Measurements from ENCODE around the gene RABGAP1L.

Gene RABGAP1L

GRCh38 chr1:174932587-174932986 is 773.3 kb downstream of the RABGAP1L start:
- TF ChIP-seq, protein P1, sequence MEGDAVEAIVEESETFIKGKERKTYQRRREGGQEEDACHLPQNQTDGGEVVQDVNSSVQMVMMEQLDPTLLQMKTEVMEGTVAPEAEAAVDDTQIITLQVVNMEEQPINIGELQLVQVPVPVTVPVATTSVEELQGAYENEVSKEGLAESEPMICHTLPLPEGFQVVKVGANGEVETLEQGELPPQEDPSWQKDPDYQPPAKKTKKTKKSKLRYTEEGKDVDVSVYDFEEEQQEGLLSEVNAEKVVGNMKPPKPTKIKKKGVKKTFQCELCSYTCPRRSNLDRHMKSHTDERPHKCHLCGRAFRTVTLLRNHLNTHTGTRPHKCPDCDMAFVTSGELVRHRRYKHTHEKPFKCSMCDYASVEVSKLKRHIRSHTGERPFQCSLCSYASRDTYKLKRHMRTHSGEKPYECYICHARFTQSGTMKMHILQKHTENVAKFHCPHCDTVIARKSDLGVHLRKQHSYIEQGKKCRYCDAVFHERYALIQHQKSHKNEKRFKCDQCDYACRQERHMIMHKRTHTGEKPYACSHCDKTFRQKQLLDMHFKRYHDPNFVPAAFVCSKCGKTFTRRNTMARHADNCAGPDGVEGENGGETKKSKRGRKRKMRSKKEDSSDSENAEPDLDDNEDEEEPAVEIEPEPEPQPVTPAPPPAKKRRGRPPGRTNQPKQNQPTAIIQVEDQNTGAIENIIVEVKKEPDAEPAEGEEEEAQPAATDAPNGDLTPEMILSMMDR (IDR thresholded peaks at IDR 0.05; ENCODE audit: borderline replicate concordance, control extremely low read depth, extremely low read depth, insufficient read depth, missing control alignments): no peak
- no peak for DNase-seq (ENCODE audit: low spot score)
- in situ Hi-C loops (cut with MboI; ENCODE audit: low sequenced_read_pairs, unreplicated experiment): no loop called here

DNA sequence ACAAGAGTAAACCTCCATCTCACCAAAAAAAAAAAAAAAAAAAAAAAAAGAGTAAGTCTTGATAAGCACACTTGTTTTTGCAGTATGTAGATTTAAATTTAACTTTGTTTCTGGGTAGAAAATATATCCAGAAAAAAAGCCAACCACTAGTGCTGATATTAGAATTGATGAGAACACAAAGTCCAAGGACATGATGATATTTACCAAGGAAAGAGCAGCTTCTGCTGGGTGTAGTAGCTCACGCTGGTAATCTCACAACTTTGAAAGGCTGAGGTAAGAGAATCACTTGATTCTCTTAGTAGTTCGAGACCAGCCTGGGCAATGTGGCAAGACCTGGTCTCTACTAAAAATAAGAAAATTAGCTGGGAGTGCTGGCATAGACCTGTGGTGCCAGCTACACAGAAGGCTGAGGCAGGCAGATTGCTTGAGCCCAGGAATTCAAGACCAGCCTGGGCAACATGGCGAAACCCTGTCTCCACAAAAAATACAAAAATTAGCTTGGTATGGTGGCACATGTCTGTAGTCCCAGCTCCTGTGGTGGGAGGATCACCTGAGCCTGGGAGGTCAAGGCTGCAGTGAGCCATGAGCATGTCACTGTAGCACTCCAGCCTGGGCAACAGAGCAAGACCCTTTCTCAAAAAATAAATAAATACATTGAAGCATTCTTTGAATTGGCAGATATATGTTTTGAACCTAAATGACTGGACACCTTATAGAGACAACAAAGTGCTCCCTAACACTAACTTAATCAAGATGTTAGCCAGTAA is 776.8 kb downstream of the RABGAP1L start:
- TF ChIP-seq, protein P1 (IDR thresholded peaks at IDR 0.05; ENCODE audit: borderline replicate concordance, control extremely low read depth, extremely low read depth, insufficient read depth, missing control alignments): no peak
- DNase-seq (ENCODE audit: low spot score): no peak
- in situ Hi-C loops (cut with MboI; ENCODE audit: low sequenced_read_pairs, unreplicated experiment): no loop called here

- TF ChIP-seq, protein P1 (IDR thresholded peaks at IDR 0.05; ENCODE audit: borderline replicate concordance, control extremely low read depth, extremely low read depth, insufficient read depth, missing control alignments): no peak
- in situ Hi-C loops (cut with MboI; ENCODE audit: low sequenced_read_pairs, unreplicated experiment): no loop called here
- no peak for DNase-seq (ENCODE audit: low spot score)
Observed at GRCh38 chr1:174938281-174939007, 779.1 kb downstream of the RABGAP1L start.

DNA sequence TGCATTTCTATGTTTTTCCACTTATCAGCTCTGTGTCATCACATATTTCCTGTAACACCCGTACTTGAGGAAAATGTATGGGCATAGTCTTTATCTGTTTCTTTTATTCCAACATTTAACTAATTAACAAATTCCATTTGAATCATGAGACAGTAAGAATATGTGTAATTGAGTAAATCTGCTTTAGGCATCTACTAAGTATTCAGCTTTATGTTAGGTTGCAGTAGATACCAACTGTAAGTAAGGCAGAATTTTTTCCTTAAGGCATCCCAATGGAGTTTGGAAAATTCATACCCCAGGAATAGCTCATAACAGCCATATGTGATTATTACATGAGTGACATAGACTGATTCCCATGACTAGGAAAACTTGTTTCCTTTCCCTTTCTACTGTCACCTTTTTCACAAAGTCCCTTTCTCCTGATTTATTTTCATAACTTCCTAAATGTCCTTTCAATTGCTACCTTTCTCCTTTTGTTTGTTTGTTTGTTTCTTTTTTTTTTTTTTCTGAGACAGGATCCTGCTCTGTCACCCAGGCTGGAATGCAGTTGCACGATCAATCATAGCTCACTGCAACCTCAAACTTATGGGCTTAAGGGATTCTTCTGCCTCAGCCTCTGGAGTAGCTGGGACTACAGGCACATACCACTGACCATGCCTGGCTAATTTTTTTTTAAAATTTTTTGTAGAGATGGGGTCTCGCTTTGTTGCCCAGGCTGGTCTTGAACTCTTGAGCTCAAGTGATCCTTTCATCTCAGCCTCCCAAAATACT is 780.6 kb downstream of the RABGAP1L start:
- in situ Hi-C loops (cut with MboI; ENCODE audit: low sequenced_read_pairs, unreplicated experiment): no loop called here
- no peak for DNase-seq (ENCODE audit: low spot score)
- TF ChIP-seq, protein P1 (IDR thresholded peaks at IDR 0.05; ENCODE audit: borderline replicate concordance, control extremely low read depth, extremely low read depth, insufficient read depth, missing control alignments): no peak

GRCh38 chr1:174940646-174941175 is 781.4 kb downstream of the RABGAP1L start:
- in situ Hi-C loops (cut with MboI; ENCODE audit: low sequenced_read_pairs, unreplicated experiment): no loop called here
- DNase-seq (ENCODE audit: low spot score): no peak
- TF ChIP-seq, protein P1 (IDR thresholded peaks at IDR 0.05; ENCODE audit: borderline replicate concordance, control extremely low read depth, extremely low read depth, insufficient read depth, missing control alignments): no peak

All from GM13976 (cell line).